ENCODE measurements around the gene MAP7D3.

The MAP7D3 gene

GRCh38 chrX:136271300-136271699 is 20.1 kb upstream of the MAP7D3 start:
- CTCF ChIA-PET: interaction anchor here (1.4 kb wide), 1 partner anchor 244 kb away, joined by 12 read pairs; no protein-coding TSS in a partner anchor

GRCh38 chrX:136269921-136270320 is 18.7 kb upstream of the MAP7D3 start:
- TF ChIP-seq NFRKB (IDR thresholded peaks at IDR 0.05) (no peak), PKNOX1 (IDR thresholded peaks at IDR 0.05) (no peak), HDGF (IDR thresholded peaks at IDR 0.05; ENCODE audit: borderline replicate concordance) (no peak), CTBP1 (IDR thresholded peaks at IDR 0.05; ENCODE audit: borderline replicate concordance) (no peak), FOXK2 (IDR thresholded peaks at IDR 0.05) (no peak)
- POLR2A ChIA-PET: no interaction called here
- CTCF ChIA-PET: interaction anchor here (0.8 to 4.3 kb wide), 2 partner anchors 112 to 241 kb away, joined by 4 to 41 read pairs; no protein-coding TSS in a partner anchor
- DNase-seq (ENCODE audit: extremely low spot score): no peak

More at GRCh38 chrX:136271300-136271699, 20.1 kb upstream of the MAP7D3 start:
- no peak for TF ChIP-seq SP1 (IDR thresholded peaks at IDR 0.05)
- TF ChIP-seq PKNOX1 (IDR thresholded peaks at IDR 0.05): no peak
- no peak for TF ChIP-seq L3MBTL2 (conservative IDR thresholded peaks at IDR 0.05)
- TF ChIP-seq HDGF (IDR thresholded peaks at IDR 0.05; ENCODE audit: borderline replicate concordance): no peak
- TF ChIP-seq ARNT (IDR thresholded peaks at IDR 0.05): no peak
- TF ChIP-seq CTBP1 (IDR thresholded peaks at IDR 0.05; ENCODE audit: borderline replicate concordance): no peak
- no peak for TF ChIP-seq ELF4 (IDR thresholded peaks at IDR 0.05)
- TF ChIP-seq TARDBP (IDR thresholded peaks at IDR 0.05): no peak
- TF ChIP-seq ZNF384 (IDR thresholded peaks at IDR 0.05): no peak
- TF ChIP-seq BHLHE40 (IDR thresholded peaks at IDR 0.05; ENCODE audit: borderline replicate concordance): no peak
- no peak for TF ChIP-seq NFRKB (IDR thresholded peaks at IDR 0.05)
- no peak for TF ChIP-seq FOXK2 (IDR thresholded peaks at IDR 0.05)
- no peak for TF ChIP-seq SUZ12 (IDR thresholded peaks at IDR 0.05)
- POLR2A ChIA-PET: no interaction called here
- DNase-seq (ENCODE audit: extremely low spot score): no peak

GRCh38 chrX:136268051-136269048 is 17.1 kb upstream of the MAP7D3 start:
- DNase-seq (ENCODE audit: extremely low spot score): peak; percentile 63
- ChIA-PET POLR2A (interaction anchor here (0.7 kb wide), 1 partner anchor 240 kb away, joined by 3 read pairs; no protein-coding TSS in a partner anchor), CTCF (interaction anchor here (0.6 to 4.3 kb wide), 20 partner anchors 9 to 240 kb away, joined by 3 to 41 read pairs (median 4); no protein-coding TSS in a partner anchor)
- TF ChIP-seq L3MBTL2 (conservative IDR thresholded peaks at IDR 0.05) (no peak), LEF1 (IDR thresholded peaks at IDR 0.05; ENCODE audit: borderline replicate concordance) (no peak), HDGF (IDR thresholded peaks at IDR 0.05; ENCODE audit: borderline replicate concordance) (no peak), NFRKB (IDR thresholded peaks at IDR 0.05) (no peak), FOXK2 (IDR thresholded peaks at IDR 0.05) (no peak), ZNF384 (IDR thresholded peaks at IDR 0.05) (no peak), SUZ12 (IDR thresholded peaks at IDR 0.05) (no peak), ARNT (IDR thresholded peaks at IDR 0.05) (no peak), SP1 (IDR thresholded peaks at IDR 0.05) (no peak), BHLHE40 (IDR thresholded peaks at IDR 0.05; ENCODE audit: borderline replicate concordance) (no peak), ELF4 (IDR thresholded peaks at IDR 0.05) (no peak), PKNOX1 (IDR thresholded peaks at IDR 0.05) (no peak), TARDBP (IDR thresholded peaks at IDR 0.05) (no peak), FOXA1 (IDR thresholded peaks at IDR 0.05) (no peak), CTBP1 (IDR thresholded peaks at IDR 0.05; ENCODE audit: borderline replicate concordance) (no peak), FOXM1 (IDR thresholded peaks at IDR 0.05; ENCODE audit: borderline replicate concordance) (no peak)

- DNase-seq (ENCODE audit: extremely low spot score): no peak
- ChIA-PET POLR2A (interaction anchor here (0.6 to 0.8 kb wide), 2 partner anchors 18 to 97 kb away, joined by 3 read pairs; no protein-coding TSS in a partner anchor), CTCF (interaction anchor here (0.6 to 4.3 kb wide), 3 partner anchors 103 to 238 kb away, joined by 3 to 41 read pairs (median 9); no protein-coding TSS in a partner anchor)
- no peak for TF ChIP-seq ARNT (IDR thresholded peaks at IDR 0.05)
- TF ChIP-seq L3MBTL2 (conservative IDR thresholded peaks at IDR 0.05): no peak
- no peak for TF ChIP-seq FOXK2 (IDR thresholded peaks at IDR 0.05)
- peak; percentile 61 for TF ChIP-seq PKNOX1 (IDR thresholded peaks at IDR 0.05)
Measured at GRCh38 chrX:136266828-136267227, 15.6 kb upstream of the MAP7D3 start.

- no peak for DNase-seq (ENCODE audit: extremely low spot score)
- CTCF ChIA-PET: no interaction called here
- TF ChIP-seq NFRKB (IDR thresholded peaks at IDR 0.05): no peak
- no peak for TF ChIP-seq SP1 (IDR thresholded peaks at IDR 0.05)
- no peak for TF ChIP-seq ZNF384 (IDR thresholded peaks at IDR 0.05)
- TF ChIP-seq L3MBTL2 (conservative IDR thresholded peaks at IDR 0.05): 0 out of 2 replicates have a peak, but pooled peaks have one; percentile 24
- POLR2A ChIA-PET: no interaction called here
Measured at GRCh38 chrX:136262812-136263315, 11.7 kb upstream of the MAP7D3 start.

Data from HEK293T (cell line).